ENCODE data around the gene ACOT12. TPM values are rescaled to one million over a fixed set of nuclear protein-coding genes. Genes with fewer than 3 reads are reported as not detected.

ACOT12 gene
- total and polyA plus RNA-seq, 2 of the 13 experiments (the other 11 are each of a cell fraction or from before 2014, with no cell fraction given), result not detected

DNA sequence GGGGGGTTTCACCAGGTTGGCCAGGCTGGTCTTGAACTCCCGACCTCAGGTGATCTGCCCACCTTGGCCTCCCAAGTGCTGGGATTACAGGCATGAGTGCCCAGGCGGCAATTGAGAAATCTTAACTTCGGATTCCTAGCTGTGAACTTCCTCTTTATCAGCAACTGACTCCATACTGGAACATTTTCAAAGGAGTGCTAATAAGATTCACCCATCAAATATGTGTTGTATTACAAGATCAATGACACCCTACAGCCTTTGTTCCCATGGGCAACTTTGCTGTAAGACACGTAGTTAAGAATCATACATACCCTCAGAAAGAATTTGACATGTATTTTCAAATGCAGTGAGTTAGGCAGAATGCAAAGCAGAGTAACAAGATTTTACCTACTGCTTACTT lies 23.1 kb upstream of the ACOT12 start:
- ChIA-PET POLR2A (no interaction called here), CTCF (ENCODE audit: low intra/inter-chr PET ratio, low total read pairs) (no interaction called here)
- FAIRE-seq (no peak), DNase-seq (ENCODE audit: low spot score) (no peak), ATAC-seq (no peak)
- WGBS (ENCODE audit: low lambda C conversion rate), result 34% methylated on average over 4 of the region's 4 CpGs
- no peak overlapping the region for H3K4me2 ChIP-seq (ENCODE audit: low read depth, low read length)
- H3K27ac ChIP-seq (ENCODE audit: extremely low read length, insufficient read depth, low read length), result no peak overlapping the region
- no peaks in the 10 kb centered on the region for H3K79me2 ChIP-seq (ENCODE audit: insufficient read depth, low read length)
- H3K27me3 ChIP-seq (ENCODE audit: control insufficient read depth in 1 of 2, insufficient read depth in 2 of 2, low read length in 2 of 2), result no peaks in the 10 kb centered on the region
- in situ Hi-C loops (cut with HindIII; ENCODE audit: extremely low pct_ligation_motif_present, low pct_unique_long_range_greater_than_20kb), result no loop called here
- H2AFZ ChIP-seq (ENCODE audit: low read length), result no peak overlapping the region
- H3K36me3 ChIP-seq (replicated peaks in 1 of 2; ENCODE audit: control insufficient read depth in 1 of 2, insufficient read depth in 2 of 2, low read length in 2 of 2), result no peaks in the 10 kb centered on the region
- no peaks in the 10 kb centered on the region for H3K9me3 ChIP-seq (ENCODE audit: low read length)
- BruUV-seq (replicated peaks), result no TSS peak
- H3K4me3 ChIP-seq (replicated peaks in 1 of 3; ENCODE audit: insufficient read depth in 1 of 3, low read depth in 2 of 3, low read length in 3 of 3), result no peak overlapping the region
- no peak overlapping the region for H3K9ac ChIP-seq (ENCODE audit: insufficient read depth, low read depth, low read length)
- intact Hi-C loops (cut with micrococcal nuclease; ENCODE audit: unreplicated experiment), result no loop called here
- peaks cover under 1% of the 10 kb centered on the region; the same call in 1 of the 2 replicates for H3K4me1 ChIP-seq (ENCODE audit: insufficient read depth, low read length)
- no peaks in the 10 kb centered on the region for H4K20me1 ChIP-seq (ENCODE audit: insufficient read depth, low read length)
- TF ChIP-seq ZNF605 (CRISPR knock-in tag; IDR thresholded peaks at IDR 0.05), result no peak

DNA sequence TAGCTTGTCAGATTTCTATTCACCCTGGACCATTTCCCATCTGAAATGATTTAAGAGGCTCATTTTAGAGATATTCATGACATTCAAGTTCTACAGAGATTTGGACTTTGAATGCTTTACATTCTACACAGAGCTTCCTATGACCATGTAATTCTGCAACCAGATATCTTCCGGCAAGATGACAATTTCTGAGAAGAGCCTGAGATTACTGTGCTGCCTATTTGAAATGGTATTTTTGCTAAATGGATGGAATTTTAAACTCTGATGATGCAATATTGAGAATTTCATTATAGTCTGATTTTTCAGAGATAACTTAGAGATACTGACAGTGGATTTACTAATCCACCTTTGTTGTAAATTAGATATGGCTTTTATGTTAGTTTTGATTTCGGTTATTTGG lies 16.0 kb upstream of the ACOT12 start:
- ATAC-seq, result no peak; the same call in 2 of the 3 replicates
- TF ChIP-seq CEBPB (IDR thresholded peaks at IDR 0.05; ENCODE audit: borderline replicate concordance, low read depth, low read length) (peak; percentile 40; the same call in 1 of the 2 replicates), ATF7 (IDR thresholded peaks at IDR 0.05) (peak; percentile 65), ATF7 (CRISPR knock-in tag; IDR thresholded peaks at IDR 0.05) (no peak), GATA4 (IDR thresholded peaks at IDR 0.05; ENCODE audit: borderline replicate concordance, low read depth) (no peak), ZNF30 (CRISPR knock-in tag; IDR thresholded peaks at IDR 0.05) (no peak)
- no peak overlapping the region for H3K9ac ChIP-seq (ENCODE audit: insufficient read depth, low read depth, low read length)
- no peaks in the 10 kb centered on the region for H3K36me3 ChIP-seq (replicated peaks in 1 of 2; ENCODE audit: control insufficient read depth in 1 of 2, insufficient read depth in 2 of 2, low read length in 2 of 2)
- H2AFZ ChIP-seq (ENCODE audit: low read length), result no peak overlapping the region
- intact Hi-C loops (cut with micrococcal nuclease; ENCODE audit: unreplicated experiment) (no loop called here), in situ Hi-C loops (cut with HindIII; ENCODE audit: extremely low pct_ligation_motif_present, low pct_unique_long_range_greater_than_20kb) (no loop called here)
- no peak for FAIRE-seq
- no peaks in the 10 kb centered on the region for H3K79me2 ChIP-seq (ENCODE audit: insufficient read depth, low read length)
- peaks cover 11% of the 10 kb centered on the region for H3K4me1 ChIP-seq (ENCODE audit: insufficient read depth, low read length)
- no peak overlapping the region for H3K4me3 ChIP-seq (replicated peaks in 1 of 3; ENCODE audit: insufficient read depth in 1 of 3, low read depth in 2 of 3, low read length in 3 of 3)
- no peak overlapping the region for H3K4me2 ChIP-seq (ENCODE audit: low read depth, low read length)
- POLR2A ChIA-PET, result no interaction called here
- DNase-seq (ENCODE audit: low spot score), result no peak
- H3K27me3 ChIP-seq (ENCODE audit: control insufficient read depth in 1 of 2, insufficient read depth in 2 of 2, low read length in 2 of 2), result no peaks in the 10 kb centered on the region
- H3K9me3 ChIP-seq (ENCODE audit: low read length), result no peaks in the 10 kb centered on the region
- CTCF ChIA-PET (ENCODE audit: low intra/inter-chr PET ratio, low total read pairs), result no interaction called here
- BruUV-seq (replicated peaks), result no TSS peak
- no peak overlapping the region for H3K27ac ChIP-seq (ENCODE audit: extremely low read length, insufficient read depth, low read length)
- 39% methylated on average over 2 of the region's 2 CpGs for WGBS (ENCODE audit: low lambda C conversion rate)
- H4K20me1 ChIP-seq (ENCODE audit: insufficient read depth, low read length), result no peaks in the 10 kb centered on the region
